Brain microvascular endothelial cell (primary cell): Measurements from ENCODE around the gene CEP63.

Experiments used
- DNase-seq: peaks from one replicate; pipeline ENCODE4 v3.0.0-alpha.2; 2020
- H3K27ac ChIP-seq: fragments of 250-450 bp; sonication (Bioruptor Pico); 2 replicates; pipeline ENCODE4 v1.5.1; 2020; ENCODE audit warnings: mild to moderate bottlenecking, moderate library complexity
- H3K27me3 ChIP-seq: fragments of 250-450 bp; sonication (Bioruptor Pico); replicated peaks from 2 replicates; pipeline ENCODE4 v1.5.1; 2020; ENCODE audit warnings: mild to moderate bottlenecking
- H3K36me3 ChIP-seq: fragments of 250-450 bp; sonication (Bioruptor Pico); replicated peaks from 2 replicates; pipeline ENCODE4 v1.5.1; 2020; ENCODE audit warnings: mild to moderate bottlenecking
- H3K4me3 ChIP-seq: 2 replicates; pipeline ENCODE4 v1.5.1; 2011; ENCODE audit warnings: low read depth, mild to moderate bottlenecking, control low read depth, low read length, moderate library complexity
- CTCF ChIP-seq: IDR thresholded peaks from 2 replicates; pipeline ENCODE4 v1.5.1; 2011; ENCODE audit warnings: low read depth, mild to moderate bottlenecking, moderate library complexity, low read length, control low read depth, inconsistent platforms; ENCODE audit errors: missing control alignments
- in situ Hi-C: cut with HindIII; loops from 2 replicates; pipeline ENCODE4 v1.10.0; 2017; ENCODE audit warnings: low sequenced_read_pairs, low pct_ligation_motif_present

CEP63 gene

DNA sequence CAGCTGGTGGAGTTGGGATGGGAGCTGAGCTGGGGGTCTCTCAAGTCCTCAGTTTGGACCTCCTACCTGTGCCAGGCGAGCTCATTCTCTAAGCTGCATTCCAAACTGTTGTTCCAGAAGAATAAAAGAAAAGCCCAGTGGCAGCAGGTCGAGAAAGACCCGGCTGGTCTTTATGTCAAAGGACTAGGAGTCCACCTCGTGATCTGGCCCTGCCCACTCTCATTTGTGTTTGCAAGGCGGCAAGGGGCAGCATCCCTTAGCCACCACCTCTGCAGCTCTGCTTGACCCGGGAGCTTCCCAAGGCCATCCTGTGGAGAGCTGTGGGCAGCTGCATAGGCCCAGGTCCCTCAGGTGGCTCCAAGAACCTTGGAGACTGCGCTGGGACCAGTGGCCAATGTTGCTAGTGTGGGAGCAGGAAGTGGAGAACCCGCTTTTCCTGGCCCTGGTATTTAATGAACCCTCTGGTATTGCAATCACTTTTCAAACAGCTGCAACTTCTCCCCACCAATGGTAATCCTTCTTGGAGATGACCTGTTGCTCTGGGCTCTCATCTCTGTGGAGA is 134.1 kb downstream of the CEP63 start:
- DNase-seq = no peak
- no peak for TF ChIP-seq CTCF
- Histone ChIP-seq H3K27ac (no peak overlapping the region), H3K36me3 (no peaks in the 10 kb centered on the region), H3K27me3 (no peaks in the 10 kb centered on the region), H3K4me3 (no peak overlapping the region)
- in situ Hi-C loops = no loop called here

DNA sequence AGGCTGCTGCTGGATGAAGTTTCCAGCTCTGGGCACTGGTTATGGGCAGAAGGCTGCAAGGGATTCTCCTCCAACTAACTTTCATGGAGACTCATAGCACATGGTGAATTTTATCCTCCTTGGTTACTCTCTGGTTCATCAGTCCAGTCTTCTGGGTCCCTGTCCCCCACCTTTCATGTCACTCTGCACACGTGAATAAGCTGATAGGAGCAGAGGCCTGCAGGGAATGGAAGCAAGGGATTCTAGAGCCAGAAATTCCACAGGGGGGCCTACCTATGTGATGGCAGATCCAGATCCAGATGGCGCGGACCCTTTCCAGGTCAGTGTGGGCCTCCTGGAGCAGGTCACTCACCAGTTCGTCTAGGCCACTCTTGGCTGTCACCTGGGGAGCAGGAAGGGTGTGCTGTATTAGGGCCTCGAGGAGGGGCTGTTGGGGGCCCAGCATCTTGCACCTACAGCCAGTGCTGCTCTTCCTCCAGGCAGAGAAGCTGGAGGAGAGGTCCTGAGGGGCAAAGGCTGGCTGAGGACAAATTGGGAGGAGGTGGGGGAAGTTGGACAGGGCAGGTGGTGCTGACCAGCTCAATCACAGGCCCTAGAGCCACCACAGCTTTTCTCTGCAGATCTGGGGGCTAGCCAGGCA is 134.7 kb downstream of the CEP63 start:
- in situ Hi-C loops = no loop called here
- no peaks in the 10 kb centered on the region for H3K27me3 ChIP-seq
- no peak for TF ChIP-seq CTCF

DNA sequence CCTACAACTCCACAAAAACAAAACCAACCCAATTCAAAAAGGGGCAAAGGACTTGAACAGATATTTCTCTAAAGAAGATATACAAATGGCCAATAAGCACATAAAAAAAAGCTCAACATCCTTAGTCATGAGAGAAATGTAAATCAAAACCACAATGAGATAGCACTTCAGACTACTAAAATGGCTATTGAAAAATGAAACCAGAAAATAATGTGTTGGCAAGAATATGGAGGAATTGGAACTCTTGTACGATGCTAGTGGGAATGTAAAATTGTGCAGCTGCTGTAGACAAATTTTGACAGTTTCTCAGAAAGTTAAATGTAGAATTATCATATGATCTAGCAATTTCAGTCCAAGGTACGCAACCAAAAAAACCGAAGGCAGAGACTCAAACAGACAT is 136.0 kb downstream of the CEP63 start:
- H3K36me3 ChIP-seq = no peaks in the 10 kb centered on the region
- H3K4me3 ChIP-seq = no peak overlapping the region
- DNase-seq = no peak
- TF ChIP-seq CTCF = no peak
- in situ Hi-C loops = no loop called here
- H3K27me3 ChIP-seq = no peaks in the 10 kb centered on the region
- no peak overlapping the region for H3K27ac ChIP-seq

More for the DNA sequence above, 134.7 kb downstream of the CEP63 start:
- H3K36me3 ChIP-seq = no peaks in the 10 kb centered on the region
- no peak overlapping the region for H3K27ac ChIP-seq
- H3K4me3 ChIP-seq = no peak overlapping the region
- no peak for DNase-seq

- TF ChIP-seq CTCF = no peak
- Histone ChIP-seq H3K36me3 (no peaks in the 10 kb centered on the region), H3K27ac (no peak overlapping the region), H3K27me3 (no peaks in the 10 kb centered on the region), H3K4me3 (no peak overlapping the region)
- DNase-seq = no peak
- in situ Hi-C loops = no loop called here
Observed at GRCh38 chr3:134622806-134623365, 137.0 kb downstream of the CEP63 start.

GRCh38 chr3:134623615-134624245 is 137.9 kb downstream of the CEP63 start:
- Histone ChIP-seq H3K4me3 (no peak overlapping the region), H3K36me3 (no peaks in the 10 kb centered on the region), H3K27ac (no peak overlapping the region), H3K27me3 (no peaks in the 10 kb centered on the region)
- in situ Hi-C loops = no loop called here
- no peak for TF ChIP-seq CTCF
- no peak for DNase-seq
